SH-SY5Y (cell line): Measurements from ENCODE around the gene AQP1.

Experiments used
- GATA2 ChIP-seq: IDR thresholded peaks from 2 replicates; pipeline ENCODE4 v1.6.1; 2011; ENCODE audit warnings: mild to moderate bottlenecking, low read depth, low read length
- GATA3 ChIP-seq: IDR thresholded peaks from 2 replicates; pipeline ENCODE4 v1.6.1; 2011; ENCODE audit warnings: low read depth, mild to moderate bottlenecking, low read length, moderate library complexity

GRCh38 chr7:30968747-30969603, 57.3 kb downstream of the AQP1 start:
- no peak for TF ChIP-seq GATA2
- no peak for TF ChIP-seq GATA3
